Heart left ventricle (tissue), 13 donors: ENCODE data around the gene MAP4K2.

ENCODE experiments used
- POLR2A ChIP-seq, 2 donors: fragments of 450-650 bp; IDR thresholded peaks; one replicate each; pipeline ENCODE4 v1.6.1; 2017; ENCODE audit warnings: antibody characterized with exemption in 2 of 2, mild to moderate bottlenecking in 2 of 2, moderate library complexity in 2 of 2
- TF ChIP-seq, protein P1 (sequence below), 12 donors: fragments of 200-600 bp; sonication (generic) in 4 of 12; IDR thresholded peaks; one replicate each; pipeline versions ENCODE4 v1.5.0 to v1.8.0; 2018 to 2022; ENCODE audit warnings: antibody characterized with exemption in 12 of 12, mild to moderate bottlenecking in 5 of 12
- donor health status: ischemic (EF 13 %, LVEDD 7.1; RV severe dilation, severe dysfunction).
- donor health status: DM: no; HTN: yes; CAD: no.
- donor health status: DM: no; HTN: no; CAD: no.
- donor health status: ischemic (EF 25% LVEDD 6.9; RV normal size, moderate dysfunction).
- donor health status: ischemic (EF 25% LVEDD 5.7; RV mildly dilated, moderate dysfunction).
- donor health status: ischemic (EF 35%, LVEDD 5.7; RV mildly dilated, moderate dysfunction).
- donor health status: nonischemic (EF 11% LVEDD 7.7; RV severe dilation, severe dysfunction).
- donor health status: DM: yes; HTN: yes; CAD: no.
- donor health status: PGD.
- donor health status: ischemic (EF 29% LVEDD 5.4; RV normal size, mild dysfunction).
- donor health status: nonischemic (EF 23%, LVEDD 6.1; RV moderate dilation, normal function).

DNA sequence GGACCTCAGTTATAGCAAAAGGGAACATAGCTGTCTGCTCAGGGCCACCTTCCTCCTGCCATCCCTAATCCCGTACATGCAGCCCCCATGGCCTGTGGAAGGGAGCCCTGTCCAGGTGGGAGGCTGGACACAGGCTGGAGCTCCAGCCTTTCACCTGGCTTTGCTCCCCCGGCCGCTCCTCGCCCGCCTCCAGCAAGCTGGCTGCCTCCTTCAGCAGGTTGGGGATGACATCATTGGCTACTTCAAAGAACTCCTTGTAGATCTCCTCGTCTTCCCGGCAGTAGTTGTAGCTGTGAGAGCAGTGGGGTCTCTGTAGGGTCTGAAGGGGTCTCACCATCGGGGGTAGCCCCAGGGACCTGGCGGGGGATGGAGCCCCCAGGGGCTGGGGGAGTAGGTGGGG lies 2.5 kb upstream of the MAP4K2 start:
- TF ChIP-seq, protein P1, sequence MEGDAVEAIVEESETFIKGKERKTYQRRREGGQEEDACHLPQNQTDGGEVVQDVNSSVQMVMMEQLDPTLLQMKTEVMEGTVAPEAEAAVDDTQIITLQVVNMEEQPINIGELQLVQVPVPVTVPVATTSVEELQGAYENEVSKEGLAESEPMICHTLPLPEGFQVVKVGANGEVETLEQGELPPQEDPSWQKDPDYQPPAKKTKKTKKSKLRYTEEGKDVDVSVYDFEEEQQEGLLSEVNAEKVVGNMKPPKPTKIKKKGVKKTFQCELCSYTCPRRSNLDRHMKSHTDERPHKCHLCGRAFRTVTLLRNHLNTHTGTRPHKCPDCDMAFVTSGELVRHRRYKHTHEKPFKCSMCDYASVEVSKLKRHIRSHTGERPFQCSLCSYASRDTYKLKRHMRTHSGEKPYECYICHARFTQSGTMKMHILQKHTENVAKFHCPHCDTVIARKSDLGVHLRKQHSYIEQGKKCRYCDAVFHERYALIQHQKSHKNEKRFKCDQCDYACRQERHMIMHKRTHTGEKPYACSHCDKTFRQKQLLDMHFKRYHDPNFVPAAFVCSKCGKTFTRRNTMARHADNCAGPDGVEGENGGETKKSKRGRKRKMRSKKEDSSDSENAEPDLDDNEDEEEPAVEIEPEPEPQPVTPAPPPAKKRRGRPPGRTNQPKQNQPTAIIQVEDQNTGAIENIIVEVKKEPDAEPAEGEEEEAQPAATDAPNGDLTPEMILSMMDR (IDR thresholded peaks at IDR 0.05): no peak
- no peak for TF ChIP-seq POLR2A (IDR thresholded peaks at IDR 0.05)
